G401.6 (cell line): Measurements from ENCODE around the gene ARHGAP26.

Experiments
- FAIRE-seq: peaks from 2 replicates; lab custom pipeline; 2012; peaks lifted over from hg19 to GRCh38; lab: Jason Lieb, UNC

Gene ARHGAP26

GRCh38 chr5:143168921-143169810, 399.0 kb downstream of the ARHGAP26 start:
- FAIRE-seq, result no peak

- FAIRE-seq, result no peak
Observed at GRCh38 chr5:143170104-143170503, 399.9 kb downstream of the ARHGAP26 start.

GRCh38 chr5:143170977-143171376, 400.8 kb downstream of the ARHGAP26 start:
- FAIRE-seq, result no peak

GRCh38 chr5:143172739-143173138, 402.6 kb downstream of the ARHGAP26 start:
- FAIRE-seq, result no peak

- FAIRE-seq, result no peak
Observed at GRCh38 chr5:143173139-143173889, 403.1 kb downstream of the ARHGAP26 start.

GRCh38 chr5:143174714-143175398, 404.7 kb downstream of the ARHGAP26 start:
- FAIRE-seq, result no peak

DNA sequence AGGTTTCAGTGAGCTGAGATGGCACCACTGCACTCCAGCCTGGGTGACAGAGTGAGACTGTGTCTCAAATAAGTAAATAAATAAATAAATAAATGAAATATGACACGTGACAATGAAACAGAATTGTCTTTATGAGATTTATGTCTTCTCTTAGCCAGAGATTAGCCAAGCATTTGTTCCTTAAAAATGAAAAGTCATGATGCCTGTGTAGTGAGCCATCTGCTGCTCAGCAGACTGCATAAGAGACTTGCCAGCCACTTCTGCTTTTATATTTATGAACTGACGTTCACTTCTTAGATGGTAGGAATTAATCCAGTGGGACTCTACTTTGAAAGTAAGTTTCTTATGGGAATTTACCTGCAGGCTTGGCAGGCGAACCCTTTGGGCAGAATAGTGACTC, 405.9 kb downstream of the ARHGAP26 start:
- FAIRE-seq, result no peak

GRCh38 chr5:143177263-143177983, 407.2 kb downstream of the ARHGAP26 start:
- FAIRE-seq, result no peak

- no peak for FAIRE-seq
Observed at GRCh38 chr5:143179126-143179740, 409.1 kb downstream of the ARHGAP26 start.

DNA sequence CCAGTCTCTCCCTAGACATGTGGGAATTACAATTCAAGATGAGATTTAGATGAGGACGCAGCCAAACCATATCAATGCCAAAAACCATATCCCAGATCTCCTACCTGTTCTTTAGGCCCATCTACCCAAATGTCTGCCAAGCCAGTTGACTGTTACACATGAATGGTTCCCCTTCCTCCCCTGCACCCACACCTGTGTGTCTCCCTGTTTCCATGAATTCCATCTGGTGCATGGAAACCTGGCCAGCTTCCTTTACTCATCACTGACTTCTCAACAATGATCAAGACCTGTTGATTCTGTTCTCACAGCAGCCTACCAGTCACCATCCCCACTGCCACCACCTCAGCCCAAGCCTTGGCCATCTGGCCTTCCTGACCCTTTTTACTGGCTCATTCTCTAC, 410.6 kb downstream of the ARHGAP26 start:
- no peak for FAIRE-seq

DNA sequence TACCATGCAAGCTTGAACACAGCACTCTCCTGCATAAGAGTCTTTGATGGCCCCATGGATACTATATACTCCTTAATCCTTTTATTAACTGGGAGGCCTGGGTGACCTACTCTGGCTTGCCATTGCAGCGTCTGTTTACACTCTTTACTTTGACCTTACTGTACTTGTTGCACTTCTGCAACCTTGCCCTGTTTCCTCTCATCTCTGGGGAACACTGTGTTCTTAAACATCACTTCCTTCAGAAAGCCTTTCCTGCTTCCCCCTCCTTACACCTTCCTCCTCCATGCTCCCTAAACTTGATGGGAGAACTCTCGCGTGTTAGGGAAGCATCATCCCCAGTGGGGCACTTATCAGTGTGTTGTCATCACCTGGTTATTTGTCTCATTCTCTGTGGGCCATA, 411.0 kb downstream of the ARHGAP26 start:
- no peak for FAIRE-seq

DNA sequence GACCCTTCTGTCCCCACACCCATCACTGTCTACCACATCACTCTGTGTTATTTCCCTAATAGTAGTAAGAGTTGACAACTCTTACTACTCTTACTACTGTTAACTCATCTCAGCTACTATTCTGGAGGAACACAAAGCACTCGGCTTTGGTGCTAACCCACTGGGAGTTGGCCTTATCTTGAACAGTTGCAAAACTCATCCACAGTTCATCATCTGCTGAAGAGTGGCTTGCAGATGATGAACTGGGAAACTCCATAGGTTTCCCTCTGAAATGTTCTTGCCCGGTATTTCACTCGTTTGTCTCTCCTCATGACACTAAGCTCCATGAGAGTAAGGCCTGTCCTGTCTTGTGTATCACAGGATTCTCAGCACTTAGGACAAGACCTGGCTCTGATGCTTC, 411.9 kb downstream of the ARHGAP26 start:
- FAIRE-seq, result no peak

GRCh38 chr5:143182901-143183820, 413.0 kb downstream of the ARHGAP26 start:
- no peak for FAIRE-seq

GRCh38 chr5:143183989-143184388, 413.8 kb downstream of the ARHGAP26 start:
- FAIRE-seq, result no peak

GRCh38 chr5:143186623-143187022, 416.4 kb downstream of the ARHGAP26 start:
- no peak for FAIRE-seq

DNA sequence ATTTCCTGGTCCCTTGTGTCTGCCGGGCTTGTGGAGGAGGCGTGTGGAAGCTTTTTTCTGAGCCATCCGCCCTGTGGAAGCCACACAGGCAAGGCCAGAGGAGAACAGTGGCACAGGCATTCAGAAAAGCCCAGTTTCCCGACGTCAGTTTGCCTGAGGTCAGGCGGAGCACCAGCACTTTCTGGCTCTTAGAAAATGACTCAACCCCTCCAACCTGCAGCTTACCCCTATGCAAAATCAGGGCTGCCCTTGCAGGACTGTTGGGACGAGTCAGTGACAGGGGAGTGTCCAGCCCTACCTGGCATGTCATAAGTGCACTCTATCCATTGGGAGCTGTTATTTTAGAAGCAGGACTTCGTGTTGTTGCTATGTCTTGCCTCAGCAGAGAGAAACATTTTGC, 417.3 kb downstream of the ARHGAP26 start:
- no peak for FAIRE-seq

- FAIRE-seq, result no peak
Observed at GRCh38 chr5:143188083-143188482, 417.9 kb downstream of the ARHGAP26 start.

GRCh38 chr5:143188692-143189091, 418.5 kb downstream of the ARHGAP26 start:
- FAIRE-seq, result no peak

- no peak for FAIRE-seq
Observed at GRCh38 chr5:143190260-143190810, 420.2 kb downstream of the ARHGAP26 start.

DNA sequence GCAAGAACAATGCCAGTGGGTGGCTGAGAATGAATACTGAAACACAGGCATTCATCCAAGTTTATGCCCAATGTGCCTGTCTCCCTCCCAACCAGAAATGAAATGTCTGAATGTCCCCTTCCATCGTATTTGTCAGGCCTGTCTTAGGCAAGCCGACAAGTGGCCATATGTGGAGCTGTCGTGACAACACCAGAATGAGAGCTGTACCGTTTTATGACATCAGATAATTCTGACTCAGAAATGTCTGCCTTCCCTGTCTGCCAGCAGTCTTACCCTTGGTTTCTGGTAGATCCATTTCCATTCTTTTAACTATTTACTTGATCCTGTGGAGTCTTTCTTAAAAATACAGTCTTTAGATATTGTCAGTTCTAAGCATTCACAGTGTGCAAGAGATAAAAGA, 421.5 kb downstream of the ARHGAP26 start:
- no peak for FAIRE-seq
